Lung microvascular endothelial cell (primary cell): ENCODE data around the gene IARS2. TPM values are rescaled to one million over a fixed set of nuclear protein-coding genes. Genes with fewer than 3 reads are reported as not detected.
"Not testable (repeated sequence)": the region's sequence is repeated elsewhere in the genome, so short reads cannot be mapped to it uniquely, and the experiment has no call there.

ENCODE experiments used
- DNase-seq, 2 donors: peaks; one replicate each; pipeline versions ENCODE4 v3.0.0 to v3.0.0-alpha.2; 2010; ENCODE audit warnings: low read depth in 2 of 2
- total RNA-seq: library from RNA; depleted of rRNA; stranded (reverse); fragments of >200 nt; gene quantifications from 2 replicates; pipeline ENCODE4 v1.2.1, GENCODE V29; 2014

The IARS2 gene
- 78.5 and 89.9 TPM in 2 replicates for total RNA-seq

- peak; percentile 87 to 92 for DNase-seq
Measured at GRCh38 chr1:220094016-220094911, at the start of gene IARS2. TSS of gene IARS2 (plus strand) at chr1:220094132. CDS start at chr1:220094217, 85 bp downstream.

- no peak for DNase-seq
Measured at GRCh38 chr1:220044678-220045355, 49.1 kb upstream of the IARS2 start.

GRCh38 chr1:220045356-220046051 lies 48.4 kb upstream of the IARS2 start:
- peak in 1 of 2 donors; percentile 4 for DNase-seq

GRCh38 chr1:220046052-220046930 lies 47.6 kb upstream of the IARS2 start, which contains the start of gene EPRS1:
TSS of gene EPRS1 (minus strand) at chr1:220046505. CDS start at chr1:220046388, 117 bp downstream.
- DNase-seq, result peak; percentile 92 to 99

GRCh38 chr1:220056374-220056773 lies 37.6 kb upstream of the IARS2 start:
- no peak for DNase-seq

GRCh38 chr1:220060876-220061275 lies 33.1 kb upstream of the IARS2 start:
- no peak for DNase-seq

GRCh38 chr1:220062629-220063028 lies 31.3 kb upstream of the IARS2 start:
- no peak for DNase-seq

GRCh38 chr1:220067269-220068204 lies 26.4 kb upstream of the IARS2 start:
- peak in 1 of 2 donors; percentile 6 for DNase-seq

- DNase-seq, result peak; percentile 11 to 66
Measured at GRCh38 chr1:220076861-220077762, 16.8 kb upstream of the IARS2 start.

GRCh38 chr1:220077887-220078286 lies 16.0 kb upstream of the IARS2 start:
- DNase-seq, result no peak

- peak; percentile 38 to 93 for DNase-seq
Measured at GRCh38 chr1:220084460-220084859, 9.5 kb upstream of the IARS2 start.

- DNase-seq, result not testable (repeated sequence)
Measured at GRCh38 chr1:220086261-220086686, 7.7 kb upstream of the IARS2 start.

GRCh38 chr1:220089650-220090556 lies 4.0 kb upstream of the IARS2 start, which contains the start of gene BPNT1:
TSS of gene BPNT1 (minus strand) at chr1:220089788. CDS start at chr1:220079846, 9,942 bp downstream.
- peak; percentile 95 to 97 for DNase-seq

GRCh38 chr1:220092694-220093093 lies 1.2 kb upstream of the IARS2 start:
- DNase-seq, result no peak

- DNase-seq, result no peak
Measured at GRCh38 chr1:220093361-220094015, 444 bp upstream of the IARS2 start.

- peak; percentile 12 to 81 for DNase-seq
Measured at GRCh38 chr1:220099826-220100225, 5.9 kb downstream of the IARS2 start.

- DNase-seq, result not testable (repeated sequence)
Measured at GRCh38 chr1:220110473-220110872, 16.5 kb downstream of the IARS2 start.
